ENCODE results near the gene KLHL29.

DNA sequence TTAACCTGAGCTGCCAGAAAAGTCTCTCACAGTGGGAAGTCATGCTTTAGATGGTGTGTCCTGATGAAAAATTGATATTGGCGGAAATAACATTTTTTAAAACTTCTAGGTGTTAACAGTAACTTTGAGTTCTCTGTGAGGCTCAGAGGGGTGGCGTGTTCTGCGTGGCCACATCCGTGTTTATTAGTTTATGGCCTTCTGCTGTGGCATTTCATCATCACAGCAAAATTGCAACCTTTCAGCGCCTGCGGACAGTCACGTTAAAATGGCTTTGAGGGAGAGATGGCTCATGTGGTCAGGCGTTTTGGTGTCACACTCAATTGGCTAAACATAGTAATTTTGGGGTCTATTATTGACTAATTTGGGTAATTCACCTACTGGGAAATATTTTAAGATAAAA is 42.4 kb downstream of the KLHL29 start:
- TF ChIP-seq, protein P1, sequence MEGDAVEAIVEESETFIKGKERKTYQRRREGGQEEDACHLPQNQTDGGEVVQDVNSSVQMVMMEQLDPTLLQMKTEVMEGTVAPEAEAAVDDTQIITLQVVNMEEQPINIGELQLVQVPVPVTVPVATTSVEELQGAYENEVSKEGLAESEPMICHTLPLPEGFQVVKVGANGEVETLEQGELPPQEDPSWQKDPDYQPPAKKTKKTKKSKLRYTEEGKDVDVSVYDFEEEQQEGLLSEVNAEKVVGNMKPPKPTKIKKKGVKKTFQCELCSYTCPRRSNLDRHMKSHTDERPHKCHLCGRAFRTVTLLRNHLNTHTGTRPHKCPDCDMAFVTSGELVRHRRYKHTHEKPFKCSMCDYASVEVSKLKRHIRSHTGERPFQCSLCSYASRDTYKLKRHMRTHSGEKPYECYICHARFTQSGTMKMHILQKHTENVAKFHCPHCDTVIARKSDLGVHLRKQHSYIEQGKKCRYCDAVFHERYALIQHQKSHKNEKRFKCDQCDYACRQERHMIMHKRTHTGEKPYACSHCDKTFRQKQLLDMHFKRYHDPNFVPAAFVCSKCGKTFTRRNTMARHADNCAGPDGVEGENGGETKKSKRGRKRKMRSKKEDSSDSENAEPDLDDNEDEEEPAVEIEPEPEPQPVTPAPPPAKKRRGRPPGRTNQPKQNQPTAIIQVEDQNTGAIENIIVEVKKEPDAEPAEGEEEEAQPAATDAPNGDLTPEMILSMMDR (IDR thresholded peaks at IDR 0.05), result no peak
- no peak for TF ChIP-seq POLR2A (IDR thresholded peaks at IDR 0.05)
